T-helper 17 cell (primary cell): ENCODE data around the gene C6orf52. TPM values are rescaled to one million over a fixed set of nuclear protein-coding genes. Genes with fewer than 3 reads are reported as not detected.
"Not testable (repeated sequence)": the region's sequence is repeated elsewhere in the genome, so short reads cannot be mapped to it uniquely, and the experiment has no call there.

Experiments used
- ATAC-seq: fragments of 150-1000 bp; cut with Tn5 transposase; 2 replicates; pipeline ENCODE4 v1.10.0; 2021; ENCODE audit warnings: mild to moderate bottlenecking, moderate library complexity
- DNase-seq, 3 donors: peaks; one replicate each; pipeline versions ENCODE4 v3.0.0 to v3.0.0-alpha.2; 2020 to 2021
- H3K9me3 ChIP-seq: one replicate; pipeline ENCODE4 v1.7.0; 2013; ENCODE audit warnings: low read length, mild to moderate bottlenecking; ENCODE audit not compliant: control insufficient read depth, poor library complexity, severe bottlenecking
- H3K27ac Mint-ChIP-seq: one replicate; pipeline ENCODE4 v1.8.0; 2022; ENCODE audit warnings: mild to moderate bottlenecking, moderate library complexity, mixed read lengths
- H3K27me3 Mint-ChIP-seq: one replicate; pipeline ENCODE4 v1.8.0; 2022; ENCODE audit warnings: mixed read lengths
- H3K36me3 Mint-ChIP-seq: one replicate; pipeline ENCODE4 v1.8.0; 2022; ENCODE audit warnings: low read depth, mixed read lengths
- H3K4me1 Mint-ChIP-seq: one replicate; pipeline ENCODE4 v1.8.0; 2022; ENCODE audit warnings: mild to moderate bottlenecking, mixed read lengths
- H3K4me3 Mint-ChIP-seq: one replicate; pipeline ENCODE4 v1.8.0; 2022; ENCODE audit warnings: mild to moderate bottlenecking, moderate library complexity, mixed read lengths
- total RNA-seq, 4 donors: library from RNA in 2 of 4; stranded (reverse) in 2 of 4; gene quantifications; one replicate each; pipeline ENCODE4 v1.2.3 and lab custom pipeline; 2022 to 2026

Gene C6orf52
- total RNA-seq, 2 donors from 2014 or later = 1.6 TPM; not detected in 1

GRCh38 chr6:10686901-10687300, 7.5 kb downstream of the C6orf52 start:
- no peak overlapping the region for H3K4me3 Mint-ChIP-seq
- ATAC-seq = no peak
- no peak overlapping the region for H3K27ac Mint-ChIP-seq
- no peaks in the 10 kb centered on the region for H3K4me1 Mint-ChIP-seq
- peaks cover 40% of the 10 kb centered on the region for H3K27me3 Mint-ChIP-seq
- H3K9me3 ChIP-seq = no peaks in the 10 kb centered on the region
- no peak for DNase-seq
- H3K36me3 Mint-ChIP-seq = no peaks in the 10 kb centered on the region

DNA sequence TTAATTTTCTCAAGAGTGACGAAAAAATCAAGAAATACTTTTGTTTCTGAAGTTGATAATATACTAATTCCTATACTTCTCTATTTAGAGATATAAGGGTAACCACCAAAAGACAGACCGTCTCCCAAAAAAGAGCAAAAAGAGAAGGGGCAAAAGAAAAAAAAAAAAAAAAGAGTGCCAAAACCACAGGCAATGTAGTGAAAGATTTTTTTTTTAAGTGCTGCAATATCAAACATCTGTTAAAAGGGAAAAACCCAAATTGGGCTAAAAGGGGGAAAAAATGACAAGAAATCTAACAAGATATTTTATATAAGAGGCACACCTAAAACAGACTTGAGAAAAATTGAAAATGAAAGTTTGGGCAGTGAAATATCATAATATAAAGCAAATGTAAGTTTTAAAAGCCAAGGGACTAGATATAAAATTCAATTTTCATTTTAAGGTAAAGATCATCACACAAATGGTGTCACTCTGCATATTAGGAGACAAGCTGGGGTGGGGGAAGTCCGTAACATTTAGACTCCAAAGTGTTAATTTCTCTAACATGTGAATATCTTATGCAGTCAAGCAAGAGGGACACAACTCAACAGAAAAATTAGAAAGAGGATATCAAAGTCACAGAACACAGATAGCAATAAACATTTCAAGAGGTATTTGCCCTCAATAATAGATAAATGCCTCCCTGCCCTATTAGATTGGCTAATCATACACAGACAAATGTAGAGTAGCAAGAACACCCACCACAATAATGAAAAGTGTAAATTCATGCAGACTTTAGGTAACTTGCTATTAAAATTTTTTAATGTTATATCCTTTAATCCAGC, 9.1 kb downstream of the C6orf52 start:
- Mint-ChIP-seq H3K36me3 (no peaks in the 10 kb centered on the region), H3K4me3 (no peak overlapping the region), H3K27ac (no peak overlapping the region), H3K4me1 (no peaks in the 10 kb centered on the region), H3K27me3 (peaks cover 40% of the 10 kb centered on the region)
- no peak for DNase-seq
- H3K9me3 ChIP-seq = no peaks in the 10 kb centered on the region
- ATAC-seq = no peak

GRCh38 chr6:10684618-10685017, 9.8 kb downstream of the C6orf52 start:
- Mint-ChIP-seq H3K4me1 (no peaks in the 10 kb centered on the region), H3K27me3 (peaks cover 40% of the 10 kb centered on the region), H3K4me3 (no peak overlapping the region), H3K36me3 (no peaks in the 10 kb centered on the region), H3K27ac (no peak overlapping the region)
- DNase-seq (no peak), ATAC-seq (no peak)
- no peaks in the 10 kb centered on the region for H3K9me3 ChIP-seq

- no peak overlapping the region for H3K27ac Mint-ChIP-seq
- H3K9me3 ChIP-seq = no peaks in the 10 kb centered on the region
- H3K4me1 Mint-ChIP-seq = no peaks in the 10 kb centered on the region
- DNase-seq (no peak), ATAC-seq (no peak)
- no peaks in the 10 kb centered on the region for H3K36me3 Mint-ChIP-seq
- peaks cover 32% of the 10 kb centered on the region for H3K27me3 Mint-ChIP-seq
- no peak overlapping the region for H3K4me3 Mint-ChIP-seq
These were observed 11.9 kb downstream of the C6orf52 start for GRCh38 chr6:10682355-10682988.

GRCh38 chr6:10681795-10682194, 12.6 kb downstream of the C6orf52 start:
- no peaks in the 10 kb centered on the region for H3K4me1 Mint-ChIP-seq
- no peak overlapping the region for H3K27ac Mint-ChIP-seq
- DNase-seq (no peak), ATAC-seq (no peak)
- H3K36me3 Mint-ChIP-seq = no peaks in the 10 kb centered on the region
- H3K4me3 Mint-ChIP-seq = no peak overlapping the region
- no peaks in the 10 kb centered on the region for H3K9me3 ChIP-seq
- H3K27me3 Mint-ChIP-seq = peaks cover 26% of the 10 kb centered on the region

GRCh38 chr6:10678456-10678855, 16.0 kb downstream of the C6orf52 start:
- H3K27me3 Mint-ChIP-seq = no peaks in the 10 kb centered on the region
- no peak overlapping the region for H3K4me3 Mint-ChIP-seq
- DNase-seq = no peak
- no peaks in the 10 kb centered on the region for H3K9me3 ChIP-seq
- ATAC-seq = no peak
- no peak overlapping the region for H3K27ac Mint-ChIP-seq
- H3K4me1 Mint-ChIP-seq = no peaks in the 10 kb centered on the region
- H3K36me3 Mint-ChIP-seq = no peaks in the 10 kb centered on the region

GRCh38 chr6:10676403-10676802, 18.0 kb downstream of the C6orf52 start:
- H3K27ac Mint-ChIP-seq = no peak overlapping the region
- H3K27me3 Mint-ChIP-seq = peaks cover 8% of the 10 kb centered on the region
- H3K4me3 Mint-ChIP-seq = no peak overlapping the region
- no peaks in the 10 kb centered on the region for H3K9me3 ChIP-seq
- no peak for DNase-seq
- no peaks in the 10 kb centered on the region for H3K4me1 Mint-ChIP-seq
- H3K36me3 Mint-ChIP-seq = no peaks in the 10 kb centered on the region
- no peak for ATAC-seq

- DNase-seq (no peak), ATAC-seq (no peak)
- no peaks in the 10 kb centered on the region for H3K9me3 ChIP-seq
- H3K4me1 Mint-ChIP-seq = no peaks in the 10 kb centered on the region
- H3K27me3 Mint-ChIP-seq = peaks cover 22% of the 10 kb centered on the region
- no peak overlapping the region for H3K27ac Mint-ChIP-seq
- peaks cover 2% of the 10 kb centered on the region for H3K36me3 Mint-ChIP-seq
- no peak overlapping the region for H3K4me3 Mint-ChIP-seq
These were observed 26.1 kb downstream of the C6orf52 start for GRCh38 chr6:10668126-10668917.

- not testable (repeated sequence) for DNase-seq, H3K9me3 ChIP-seq, H3K27ac Mint-ChIP-seq, ATAC-seq, H3K36me3 Mint-ChIP-seq, H3K4me1 Mint-ChIP-seq, H3K4me3 Mint-ChIP-seq
- peaks cover 10% of the 10 kb centered on the region for H3K27me3 Mint-ChIP-seq
These were observed 28.8 kb downstream of the C6orf52 start for GRCh38 chr6:10665595-10665994.

DNA sequence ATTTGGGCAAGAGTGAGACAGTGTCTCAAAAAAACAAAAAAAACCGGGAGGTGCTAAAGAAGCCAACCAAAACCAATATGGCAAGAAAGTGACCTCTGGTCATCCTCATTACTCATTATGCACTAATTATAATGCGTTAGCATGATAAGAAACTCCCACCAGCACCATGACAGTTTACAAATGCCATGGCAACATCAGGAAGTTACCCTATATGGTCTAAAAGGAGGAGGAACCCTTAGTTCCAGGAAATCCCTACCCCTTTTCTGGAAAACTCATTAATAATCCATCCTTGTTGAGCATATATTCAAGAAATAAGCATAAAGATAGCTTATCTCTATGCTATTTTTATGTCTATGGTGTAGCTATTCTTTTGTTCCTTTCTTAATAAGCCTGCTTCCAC, 31.7 kb downstream of the C6orf52 start:
- no peaks in the 10 kb centered on the region for H3K9me3 ChIP-seq
- Mint-ChIP-seq H3K4me3 (no peak overlapping the region), H3K4me1 (no peaks in the 10 kb centered on the region), H3K27me3 (peaks cover 13% of the 10 kb centered on the region), H3K36me3 (no peaks in the 10 kb centered on the region), H3K27ac (no peak overlapping the region)
- ATAC-seq (no peak), DNase-seq (no peak)

DNA sequence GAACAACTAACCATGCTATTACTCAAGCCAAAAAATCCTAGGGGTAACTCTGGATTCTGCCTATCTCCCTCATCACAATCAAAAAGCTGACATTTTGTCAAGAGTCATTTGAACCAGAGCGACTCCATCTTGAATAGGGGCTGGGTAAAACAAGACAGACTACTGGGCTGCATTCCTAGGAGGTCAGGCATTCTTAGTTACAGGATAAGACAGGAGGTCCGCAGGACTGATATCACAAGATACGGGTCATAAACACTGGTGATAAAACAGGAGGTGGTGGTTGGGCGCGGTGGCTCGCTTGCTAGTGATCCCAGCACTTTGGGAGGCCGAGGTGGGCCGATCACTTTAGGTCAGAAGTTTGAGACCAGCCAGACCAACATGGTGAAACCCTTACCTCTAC, 32.2 kb downstream of the C6orf52 start:
- Mint-ChIP-seq H3K27me3 (peaks cover 13% of the 10 kb centered on the region), H3K4me3 (no peak overlapping the region), H3K4me1 (no peaks in the 10 kb centered on the region), H3K27ac (no peak overlapping the region), H3K36me3 (no peaks in the 10 kb centered on the region)
- no peaks in the 10 kb centered on the region for H3K9me3 ChIP-seq
- ATAC-seq = no peak
- DNase-seq = no peak

GRCh38 chr6:10660431-10661191, 33.8 kb downstream of the C6orf52 start:
- not testable (repeated sequence) for H3K9me3 ChIP-seq, ATAC-seq, H3K36me3 Mint-ChIP-seq, H3K4me1 Mint-ChIP-seq, H3K27ac Mint-ChIP-seq, DNase-seq
- peak overlapping the region; percentile 89 for H3K4me3 Mint-ChIP-seq
- peaks cover 19% of the 10 kb centered on the region for H3K27me3 Mint-ChIP-seq
